ENCODE results near the gene IDE.

GRCh38 chr10:92592761-92593618, 19.1 kb upstream of the IDE start, which contains the start of gene KIF11:
- TF ChIP-seq MAX (IDR thresholded peaks at IDR 0.05) (peak; percentile 73), CTCF (IDR thresholded peaks at IDR 0.05 in 2 of 3, conservative IDR thresholded peaks at IDR 0.05 in 1 of 3; ENCODE audit: borderline replicate concordance in 1 of 3, insufficient read depth in 1 of 3, low read depth in 2 of 3, low read length in 2 of 3) (no peak), ZFX (IDR thresholded peaks at IDR 0.05) (peak; percentile 75), POLR2A (IDR thresholded peaks at IDR 0.05; ENCODE audit: borderline replicate concordance, extremely low read depth, insufficient read depth, insufficient read length) (peak; percentile 98), REST (IDR thresholded peaks at IDR 0.05; ENCODE audit: low read depth) (no peak), ZNF274 (IDR thresholded peaks at IDR 0.05; ENCODE audit: low read depth, low read length) (no peak), POLR2AphosphoS5 (IDR thresholded peaks at IDR 0.05; ENCODE audit: low read depth, low read length) (peak; percentile 99), YY1 (IDR thresholded peaks at IDR 0.05; ENCODE audit: extremely low read depth, insufficient replicate concordance, low read depth, low read length) (peak; percentile 50), EGR1 (IDR thresholded peaks at IDR 0.05; ENCODE audit: low read depth) (peak; percentile 54; the same call in 1 of the 2 replicates), SIN3A (IDR thresholded peaks at IDR 0.05; ENCODE audit: low read depth) (peak; percentile 99), SRF (IDR thresholded peaks at IDR 0.05; ENCODE audit: low read depth) (no peak), TCF7L2 (IDR thresholded peaks at IDR 0.05; ENCODE audit: borderline replicate concordance, extremely low read depth, insufficient read depth, insufficient read length) (no peak), EZH2phosphoT487 (IDR thresholded peaks at IDR 0.05; ENCODE audit: borderline replicate concordance) (no peak), EZH2 (IDR thresholded peaks at IDR 0.05) (no peak)
